ENCODE data around the gene SPINK8. TPM values are rescaled to one million over a fixed set of nuclear protein-coding genes. Genes with fewer than 3 reads are reported as not detected.

SPINK8 gene
- total and polyA plus RNA-seq, 2 of the 8 experiments (the other 6 are each of a cell fraction or from before 2014, with no cell fraction given): 0.29 TPM; not detected in 1

DNA sequence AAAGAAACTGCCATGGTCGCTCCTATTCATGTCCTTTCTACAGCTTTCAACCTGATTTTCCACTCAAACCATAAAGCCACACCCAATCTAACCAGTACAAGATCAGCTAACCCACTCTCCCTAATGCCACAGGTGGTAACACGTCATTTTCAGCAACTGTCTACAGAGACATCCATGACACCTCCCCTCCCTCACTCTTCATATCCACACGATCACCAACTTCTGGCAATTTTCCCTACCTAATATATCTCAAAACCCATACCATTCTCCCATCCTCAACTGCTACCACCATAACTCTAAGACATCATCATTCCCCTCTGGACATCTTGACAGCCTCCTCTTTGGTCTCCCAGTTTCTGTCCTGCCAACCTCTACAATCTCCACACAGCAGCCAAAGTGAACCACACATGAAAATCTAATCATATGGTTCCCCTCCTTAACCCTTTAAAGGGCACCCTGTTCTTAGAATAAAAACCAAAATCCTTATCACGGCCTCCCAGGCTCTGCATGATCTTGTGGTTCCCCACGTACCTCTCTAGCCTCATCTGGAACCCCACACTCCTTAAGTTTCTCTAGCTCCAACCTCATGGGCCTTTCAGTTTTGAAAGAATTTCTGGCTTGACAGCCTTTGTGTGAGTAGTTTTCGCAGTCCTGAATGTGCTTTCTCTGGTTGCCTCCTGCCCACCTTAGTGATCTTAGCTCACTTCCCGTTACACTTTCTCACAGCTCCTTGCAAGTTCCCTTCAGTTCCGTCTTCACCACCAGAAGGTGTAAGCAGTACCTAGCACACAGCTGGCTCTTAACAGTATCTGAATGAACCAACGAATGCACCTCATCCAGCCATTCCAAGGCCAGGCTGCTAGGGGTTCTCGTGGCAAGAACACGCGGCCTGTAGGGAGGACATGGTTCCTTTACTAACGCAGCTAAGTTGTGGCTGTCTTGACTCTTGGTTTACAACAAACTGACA, 33.4 kb downstream of the SPINK8 start:
- Histone ChIP-seq H2BK15ac (ENCODE audit: low read length) (peak overlapping the region; percentile 0; the same call in 1 of the 2 replicates), H4K5ac (ENCODE audit: insufficient read length, low read depth, low read length) (no peak overlapping the region), H3K79me2 (ENCODE audit: control insufficient read depth in 1 of 2, insufficient read depth in 2 of 2, low read length in 2 of 2) (no peaks in the 10 kb centered on the region), H3K27ac (ENCODE audit: low read depth, low read length) (no peak overlapping the region), H3K18ac (ENCODE audit: extremely low read depth, low read length) (no peak overlapping the region), H3K23me2 (ENCODE audit: low read depth, low read length) (peaks cover 4% of the 10 kb centered on the region; the same call in 1 of the 2 replicates), H2BK12ac (ENCODE audit: low read depth, low read length) (no peak overlapping the region), H3K9ac (replicated peaks in 1 of 4; ENCODE audit: extremely low read depth in 1 of 4, low read depth in 3 of 4, low read length in 3 of 4) (no peak overlapping the region; a peak in 1 of 7 replicates), H2BK5ac (ENCODE audit: low read depth, low read length) (peak overlapping the region; percentile 12; the same call in 1 of the 2 replicates), H3K4ac (replicated peaks; ENCODE audit: insufficient read length, low read depth, low read length) (no peak overlapping the region), H3K4me3 (ENCODE audit: extremely low read depth in 1 of 4, insufficient read depth in 2 of 4, low read depth in 3 of 4, low read length in 4 of 4) (peak overlapping the region; percentile 1 to 96 (median 72); a peak in 5 of 8 replicates), H3K56ac (replicated peaks; ENCODE audit: insufficient read length, low read depth, low read length) (no peak overlapping the region), H4K8ac (ENCODE audit: extremely low read depth, insufficient read depth, low read length) (no peak overlapping the region), H3K79me1 (ENCODE audit: low read depth, low read length) (peaks cover 2% of the 10 kb centered on the region; the same call in 1 of the 2 replicates), H2AFZ (ENCODE audit: low read length) (no peak overlapping the region), H3K4me2 (ENCODE audit: insufficient read depth in 1 of 2, low read depth in 2 of 2, low read length in 2 of 2) (peak overlapping the region; percentile 92 to 94), H4K20me1 (replicated peaks in 1 of 2; ENCODE audit: control insufficient read depth in 1 of 2, insufficient read depth in 2 of 2, low read length in 2 of 2) (peaks cover 0 to 6% of the 10 kb centered on the region in 2 experiments), H2BK120ac (replicated peaks; ENCODE audit: low read depth, low read length) (no peak overlapping the region), H3K9me3 (ENCODE audit: insufficient read depth in 2 of 2, low read depth in 1 of 2, low read length in 1 of 2) (no peaks in the 10 kb centered on the region), H3K23ac (ENCODE audit: insufficient read length) (no peak overlapping the region), H4K91ac (replicated peaks; ENCODE audit: insufficient read length, low read length) (peak overlapping the region; percentile 75), H2AK5ac (ENCODE audit: low read depth, low read length) (0 out of 2 replicates have a peak overlapping the region, but pooled peaks have one; percentile 1), H3K14ac (ENCODE audit: insufficient read length) (no peak overlapping the region), H2BK20ac (ENCODE audit: low read length) (no peak overlapping the region), H3K36me3 (ENCODE audit: control insufficient read depth in 2 of 4, insufficient read depth in 4 of 4, low read length in 3 of 4) (peaks cover 0 to 9% (median 3%) of the 10 kb centered on the region in 4 experiments; a peak in 4 of 8 replicates), H3K4me1 (replicated peaks in 1 of 4; ENCODE audit: control insufficient read depth in 3 of 4, insufficient read depth in 4 of 4, low read length in 3 of 4) (no peaks in the 10 kb centered on the region; a peak in 1 of 7 replicates), H3K27me3 (replicated peaks in 1 of 4; ENCODE audit: control insufficient read depth in 3 of 4, extremely low read depth in 1 of 4, insufficient read depth in 3 of 4, low read length in 3 of 4) (no peaks in the 10 kb centered on the region; a peak in 1 of 7 replicates)
- WGBS, 2 experiments (ENCODE audit: extremely low coverage in 1 of 2, insufficient coverage in 1 of 2, insufficient read length in 1 of 2, insufficient replicate concordance in 2 of 2, low coverage in 1 of 2, low lambda C conversion rate in 2 of 2, missing lambda C conversion rate in 1 of 2): 79 to 100% methylated on average over 1 to 13 of the region's 13 CpGs
- POLR2A ChIA-PET (ENCODE audit: partially characterized antibody): interaction anchor here (0.8 to 2.0 kb wide), 9 partner anchors 12 to 146 kb away, joined by 3 to 18 read pairs (median 3); partner anchors contain the start of genes ATRIP, CCDC51, CDC25A and TMA7
- no peak for FAIRE-seq
- no peak for DNase-seq (ENCODE audit: low read depth in 1 of 2, low spot score in 2 of 2)
- TF ChIP-seq POLR2AphosphoS5 (IDR thresholded peaks at IDR 0.05; ENCODE audit: low read depth, low read length): no peak
- TF ChIP-seq RNF2 (IDR thresholded peaks at IDR 0.05; ENCODE audit: borderline replicate concordance, low read depth, low read length, missing control alignments, poor library complexity, severe bottlenecking): no peak
- CTCF ChIA-PET (ENCODE audit: partially characterized antibody): interaction anchor here (1.0 to 2.1 kb wide), 5 partner anchors 21 to 207 kb away, joined by 3 to 6 read pairs (median 3); no protein-coding TSS in a partner anchor
